NB4 (cell line): ENCODE measurements around the gene MAP4K1.

Source experiments
- CTCF ChIP-seq: IDR thresholded peaks from one replicate; pipeline ENCODE4 v1.5.1; 2012; ENCODE audit warnings: low read depth, low read length
- MAX ChIP-seq: IDR thresholded peaks from 2 replicates; pipeline ENCODE4 v1.6.1; 2011; ENCODE audit warnings: low read depth, low read length
- POLR2A ChIP-seq: IDR thresholded peaks from 2 replicates; pipeline ENCODE4 v1.6.1; 2011; ENCODE audit warnings: mild to moderate bottlenecking; ENCODE audit not compliant: insufficient read length; ENCODE audit errors: extremely low read depth

- no peak for TF ChIP-seq MAX
- TF ChIP-seq CTCF, result no peak
- no peak for TF ChIP-seq POLR2A
These were observed 47.6 kb upstream of the MAP4K1 start for GRCh38 chr19:38665219-38665931.
